Adipose tissue (tissue), 3 donors: ENCODE measurements around the gene IPO5. TPM values are rescaled to one million over a fixed set of nuclear protein-coding genes. Genes with fewer than 3 reads are reported as not detected.
"Not testable (repeated sequence)": the region's sequence is repeated elsewhere in the genome, so short reads cannot be mapped to it uniquely, and the experiment has no call there.

ENCODE experiments used
- H3K27ac ChIP-seq: one replicate; pipeline ENCODE4 v1.5.1; 2013; ENCODE audit warnings: low read depth, low read length
- WGBS, 3 donors: extraction: QIAGEN DNeasy Blood & Tissue Kit; methylation state at CpG; one replicate each; pipeline ENCODE4 v1.1.7; 2013; 5-methylcytosine and 5-hydroxymethylcytosine counted together
- polyA plus RNA-seq, 3 donors: library from polyadenylated mRNA; stranded (reverse); fragments of 200-250 nt; gene quantifications; one replicate each; pipeline ENCODE4 v1.2.3, GENCODE V29; 2013
- donor health status: healthy with polysubstance abuse.
- donor health status: Bipolar disorder and iron deficiency.
- donor health status: healthy.

IPO5 gene
- polyA plus RNA-seq, 3 donors, result 49.4 to 59.2 (median 51.0) TPM

- 88 to 90% (median 89%) methylated on average over 5 of the region's 5 CpGs for WGBS, 3 donors
- H3K27ac ChIP-seq, result no peak overlapping the region
Observed at GRCh38 chr13:97945792-97946419, 7.6 kb upstream of the IPO5 start.

DNA sequence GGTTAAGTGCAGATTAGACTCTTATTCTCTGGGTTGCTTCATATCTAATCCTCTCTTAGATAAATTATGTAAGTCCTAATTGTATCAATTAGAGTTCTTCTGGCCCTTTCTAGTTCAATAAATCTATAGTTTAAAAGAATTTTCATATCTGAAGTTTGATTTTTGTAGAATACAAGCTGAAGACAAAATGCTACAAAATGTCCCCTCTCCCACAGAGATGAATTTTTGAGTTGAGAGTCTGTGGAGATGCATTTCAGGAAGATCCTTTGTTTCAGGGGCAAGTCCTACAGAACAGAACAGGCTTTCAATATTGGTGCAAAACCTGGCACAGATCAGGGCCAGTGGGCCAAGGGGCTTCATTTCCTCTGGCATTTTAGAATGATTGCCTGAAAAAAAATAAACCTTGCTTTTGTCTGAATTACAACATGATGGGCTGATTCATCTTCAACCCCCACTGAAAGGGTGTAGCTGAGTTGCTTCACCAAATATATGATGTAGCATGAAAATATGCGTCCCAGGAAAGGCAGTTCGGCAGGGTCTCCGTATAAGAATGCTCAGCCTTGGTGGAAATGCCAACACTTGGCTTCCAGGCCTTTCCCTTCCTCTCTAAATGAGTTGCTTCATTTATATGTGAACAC, 6.4 kb upstream of the IPO5 start:
- H3K27ac ChIP-seq, result no peak overlapping the region
- 77 to 82% (median 81%) methylated on average over 3 of the region's 3 CpGs for WGBS, 3 donors

GRCh38 chr13:97948041-97948440, 5.4 kb upstream of the IPO5 start:
- WGBS, 3 donors, result 95 to 97% (median 96%) methylated on average over 3 of the region's 3 CpGs
- no peak overlapping the region for H3K27ac ChIP-seq

DNA sequence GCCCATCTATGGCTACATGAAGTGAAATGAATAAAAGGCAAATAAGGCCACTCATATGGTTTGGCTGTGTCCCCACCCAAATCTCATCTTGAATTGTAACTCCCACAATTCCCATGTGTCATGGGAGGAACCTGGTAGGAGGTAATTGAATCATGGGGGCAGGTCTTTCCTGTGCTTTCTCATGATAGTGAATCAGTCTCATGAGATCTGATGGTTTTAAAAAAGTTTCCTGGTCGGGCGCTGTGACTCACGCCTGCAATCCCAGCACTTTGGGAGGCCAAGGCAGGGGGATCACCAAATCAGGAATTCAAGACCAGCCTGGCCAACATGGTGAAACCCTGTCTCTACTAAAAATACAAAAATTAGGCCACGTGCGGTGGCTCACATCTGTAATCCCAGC, 4.2 kb upstream of the IPO5 start:
- H3K27ac ChIP-seq, result not testable (repeated sequence)
- 93 to 95% (median 94%) methylated on average over 5 of the region's 5 CpGs for WGBS, 3 donors

GRCh38 chr13:97951376-97951775, 2.1 kb upstream of the IPO5 start:
- no peak overlapping the region for H3K27ac ChIP-seq
- 87 to 89% (median 88%) methylated on average over 4 of the region's 4 CpGs for WGBS, 3 donors

GRCh38 chr13:97952831-97953230, 644 bp upstream of the IPO5 start:
- H3K27ac ChIP-seq, result not testable (repeated sequence)
- WGBS, 3 donors, result 75 to 78% (median 75%) methylated on average over 4 of the region's 4 CpGs

- H3K27ac ChIP-seq, result no peak overlapping the region
- WGBS, 3 donors, result 90 to 94% (median 91%) methylated on average over 6 of the region's 6 CpGs
Observed at GRCh38 chr13:97961340-97961739, 7.9 kb downstream of the IPO5 start.

DNA sequence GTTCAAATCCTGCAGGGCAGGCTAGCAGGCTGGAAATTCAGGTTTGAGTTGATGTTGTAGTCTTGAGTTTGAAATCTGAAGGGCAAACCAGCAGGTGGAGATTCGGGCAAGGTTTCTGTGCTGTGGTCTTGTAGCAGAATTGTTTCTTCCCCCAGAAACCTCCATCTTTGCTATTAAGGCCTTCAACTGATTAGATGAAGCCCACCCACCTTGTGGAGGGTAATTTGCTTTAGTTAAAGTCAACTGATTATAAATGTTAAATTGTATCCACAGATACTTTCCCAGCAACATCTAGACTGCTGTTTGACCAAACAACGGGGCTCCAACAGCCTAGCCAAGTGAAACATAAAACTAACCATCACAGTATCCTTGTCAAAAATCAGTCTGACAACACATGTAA, 9.4 kb downstream of the IPO5 start:
- WGBS, 3 donors, result 92 to 95% (median 92%) methylated on average over 2 of the region's 2 CpGs
- no peak overlapping the region for H3K27ac ChIP-seq

- H3K27ac ChIP-seq, result no peak overlapping the region
Observed at GRCh38 chr13:97967226-97967625, 13.8 kb downstream of the IPO5 start.

- 75 to 82% (median 79%) methylated on average over 3 of the region's 3 CpGs for WGBS, 3 donors
- no peak overlapping the region for H3K27ac ChIP-seq
Observed at GRCh38 chr13:97967948-97968347, 14.5 kb downstream of the IPO5 start.

DNA sequence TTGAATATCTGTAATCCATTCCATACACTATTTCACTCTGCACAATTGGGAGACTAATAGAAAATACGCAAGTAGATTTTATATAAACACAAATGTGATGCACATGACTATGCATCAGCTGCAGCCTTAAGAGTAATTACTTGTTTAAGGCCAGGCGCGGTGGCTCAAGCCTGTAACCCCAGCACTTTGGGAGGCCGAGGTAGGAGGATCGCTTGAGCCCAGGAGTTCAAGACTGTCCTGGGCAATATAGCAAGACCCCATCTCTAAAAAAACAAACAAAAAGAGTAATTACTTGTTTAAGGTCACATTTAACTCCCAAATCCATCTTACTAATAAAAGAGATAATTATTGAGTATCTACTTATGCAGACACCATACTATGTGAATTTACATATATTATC, 18.0 kb downstream of the IPO5 start:
- 94 to 97% (median 95%) methylated on average over 5 of the region's 5 CpGs for WGBS, 3 donors
- no peak overlapping the region for H3K27ac ChIP-seq

DNA sequence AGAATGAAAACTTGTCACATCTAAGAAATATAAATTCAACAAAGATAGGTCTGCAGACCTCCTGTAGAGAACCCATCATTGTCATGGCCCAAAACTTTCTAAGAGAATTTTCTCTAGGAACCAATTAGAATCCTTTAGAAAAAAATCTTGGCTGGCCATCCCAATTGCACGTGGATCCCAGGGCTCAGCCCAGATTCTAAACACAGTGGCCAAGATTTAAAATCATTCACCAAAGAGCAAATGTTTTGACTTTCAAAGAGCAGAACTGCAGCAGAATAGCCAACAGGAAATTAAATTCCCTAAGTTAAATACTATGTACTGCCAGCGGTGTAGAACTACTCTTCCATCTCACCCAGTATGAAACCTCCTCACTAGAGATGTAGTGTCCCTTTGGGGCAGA, 21.3 kb downstream of the IPO5 start:
- H3K27ac ChIP-seq, result no peak overlapping the region
- WGBS, 3 donors, result 55 to 68% (median 61%) methylated on average over 2 of the region's 2 CpGs

DNA sequence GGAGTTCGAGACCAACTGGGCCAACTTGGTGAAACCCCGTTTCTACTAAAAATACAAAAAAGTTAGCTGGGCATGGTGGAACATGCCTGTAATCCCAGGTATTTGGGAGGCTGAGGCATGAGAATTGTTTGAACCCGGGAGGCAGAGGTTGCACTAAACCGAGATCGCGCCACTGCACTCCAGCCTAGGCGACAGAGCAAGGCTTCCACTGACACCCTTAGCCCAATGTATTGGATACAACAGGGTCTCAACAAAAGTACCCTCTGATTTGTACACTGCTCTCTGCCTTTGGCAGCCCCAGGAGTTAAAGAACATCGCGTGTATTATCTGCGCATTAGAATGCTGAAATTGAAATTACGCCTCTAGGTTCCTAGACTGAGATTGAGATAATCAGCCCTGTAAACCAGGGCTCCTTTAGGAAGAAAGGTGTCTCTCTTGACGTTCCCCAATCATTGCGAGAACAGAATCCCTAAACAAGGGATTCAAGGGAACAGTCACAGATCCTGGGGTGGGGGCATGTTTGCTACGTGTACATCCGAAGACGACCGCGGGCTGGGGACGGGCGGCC, 21.9 kb downstream of the IPO5 start:
- no peak overlapping the region for H3K27ac ChIP-seq
- 20 to 21% (median 21%) methylated on average over 20 of the region's 20 CpGs for WGBS, 3 donors

DNA sequence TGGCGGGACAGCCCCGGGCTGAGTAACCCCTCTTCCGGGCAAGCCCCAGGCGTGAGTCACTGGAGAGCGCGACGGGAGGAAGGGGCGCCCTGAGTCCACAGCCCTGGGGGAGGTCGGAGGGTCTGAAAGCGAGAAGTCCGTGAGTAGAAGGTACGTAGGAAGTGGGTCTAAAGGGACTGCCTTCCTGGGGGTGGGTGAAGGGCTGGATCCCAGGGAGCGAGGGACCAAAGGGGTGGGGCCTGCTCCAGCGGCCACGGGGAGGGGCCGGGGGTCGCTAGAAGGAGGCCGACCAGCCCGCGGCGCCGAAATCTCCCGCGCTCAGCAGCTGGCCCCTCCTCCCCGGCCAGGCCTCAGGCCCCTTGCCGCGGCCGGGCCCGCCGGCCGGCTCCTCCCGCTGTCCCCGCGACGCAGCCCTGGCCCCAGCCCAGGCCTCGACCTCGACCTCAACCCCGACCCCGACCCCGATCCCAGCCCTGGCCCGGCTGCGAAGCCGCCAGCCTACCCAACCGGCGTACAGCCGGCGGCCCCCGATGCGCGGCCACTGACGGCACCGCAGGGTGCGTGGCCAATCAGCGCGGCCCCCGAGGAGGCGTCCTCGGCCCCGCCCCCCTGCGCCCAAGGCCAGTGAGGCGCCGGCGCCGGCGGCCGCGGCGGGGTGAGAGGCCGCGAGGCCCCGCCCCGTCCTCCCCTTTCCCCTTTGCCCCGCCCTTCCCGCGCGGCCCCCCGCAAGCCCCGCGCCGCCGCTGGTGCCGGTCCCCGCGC, 22.6 kb downstream of the IPO5 start:
- peak overlapping the region; percentile 95 for H3K27ac ChIP-seq
- 0 to 1% (median 0%) methylated on average over 38 to 84 of the region's 84 CpGs for WGBS, 3 donors

DNA sequence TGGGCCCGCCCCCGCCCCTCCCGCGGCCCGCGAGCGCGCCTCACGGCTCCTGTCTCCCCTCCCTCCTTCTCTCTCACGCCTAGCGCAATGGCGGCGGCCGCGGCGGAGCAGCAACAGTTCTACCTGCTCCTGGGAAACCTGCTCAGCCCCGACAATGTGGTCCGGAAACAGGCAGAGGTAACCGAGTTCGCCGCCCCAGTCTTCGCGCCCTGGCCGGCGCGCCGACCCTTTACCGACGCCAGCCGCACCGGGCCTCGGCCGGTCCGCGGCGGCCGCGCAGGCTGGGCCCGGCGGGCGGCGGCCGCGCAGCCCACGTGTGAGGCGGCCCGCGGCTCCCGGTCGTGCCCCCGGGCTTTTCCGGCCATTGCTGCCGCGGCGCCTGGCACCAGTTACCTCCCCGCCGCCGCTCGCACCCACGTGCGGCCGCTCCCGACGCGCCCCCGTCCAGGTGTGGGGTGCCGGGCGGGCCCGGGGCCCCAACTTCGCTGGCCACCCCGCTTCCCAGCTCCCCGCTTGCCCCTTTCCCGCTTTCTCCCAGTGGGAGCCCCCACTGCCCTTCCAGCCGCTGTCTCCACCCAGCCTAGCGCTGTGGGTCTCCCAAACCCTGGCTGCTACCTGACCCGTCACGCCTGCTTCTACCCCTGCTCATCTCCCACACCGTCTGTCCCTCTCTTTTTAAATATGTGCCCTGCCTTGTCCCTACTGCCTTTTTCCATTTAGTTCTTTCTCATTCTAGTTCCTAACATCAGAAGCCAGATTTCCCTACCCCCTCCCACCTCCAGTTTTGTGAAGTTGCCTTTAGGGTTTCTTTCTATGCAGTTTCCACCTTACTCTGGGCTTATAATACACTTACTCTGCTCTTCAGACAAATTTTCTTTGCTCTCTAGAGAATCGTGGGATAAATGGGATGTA, 23.4 kb downstream of the IPO5 start:
- peak overlapping the region; percentile 84 for H3K27ac ChIP-seq
- 0 to 1% (median 0%) methylated on average over 31 to 79 of the region's 79 CpGs for WGBS, 3 donors

GRCh38 chr13:97977982-97978381, 24.5 kb downstream of the IPO5 start:
- 34 to 74% (median 66%) methylated on average over 7 of the region's 7 CpGs for whole genome bisulfite sequencing, 3 donors
- no peak overlapping the region for H3K27ac ChIP-seq

GRCh38 chr13:97978651-97979050, 25.2 kb downstream of the IPO5 start:
- H3K27ac ChIP-seq, result no peak overlapping the region

- 71 to 76% (median 72%) methylated on average over 5 of the region's 5 CpGs for WGBS, 3 donors
- H3K27ac ChIP-seq, result no peak overlapping the region
Observed at GRCh38 chr13:97979051-97979450, 25.6 kb downstream of the IPO5 start.

GRCh38 chr13:97979556-97979955, 26.1 kb downstream of the IPO5 start:
- no peak overlapping the region for H3K27ac ChIP-seq
